ENCODE data around the gene AKR1E2. TPM values are rescaled to one million over a fixed set of nuclear protein-coding genes. Genes with fewer than 3 reads are reported as not detected.

The AKR1E2 gene
- total and polyA plus RNA-seq, 12 donors = 0.95 to 13.5 (median 3.6) TPM

GRCh38 chr10:4790045-4790444 lies 36.0 kb upstream of the AKR1E2 start:
- WGBS, 4 donors = 73 to 84% (median 80%) methylated on average over 3 of the region's 3 CpGs
- no peaks in the 10 kb centered on the region for H3K4me1 ChIP-seq (replicated peaks in 1 of 2)
- intact Hi-C loops (cut with DNase I) = no loop called here
- H3K27ac ChIP-seq = no peak overlapping the region
- no peaks in the 10 kb centered on the region for H3K9me3 ChIP-seq (replicated peaks in 1 of 3)
- H3K4me3 ChIP-seq = no peak overlapping the region
- H3K36me3 ChIP-seq (replicated peaks in 1 of 2) = no peaks in the 10 kb centered on the region
- no peaks in the 10 kb centered on the region for H3K27me3 ChIP-seq
- no peak for DNase-seq
- no peak for TF ChIP-seq CTCF (IDR thresholded peaks at IDR 0.05)
- TF ChIP-seq POLR2A (IDR thresholded peaks at IDR 0.05) = no peak

- TF ChIP-seq POLR2A (IDR thresholded peaks at IDR 0.05) = no peak
- no peak for TF ChIP-seq CTCF (IDR thresholded peaks at IDR 0.05)
These were observed 35.1 kb upstream of the AKR1E2 start for GRCh38 chr10:4790922-4791321.

GRCh38 chr10:4792381-4792780 lies 33.6 kb upstream of the AKR1E2 start:
- WGBS, 4 donors = 35 to 54% (median 47%) methylated on average over 1 of the region's 1 CpG
- intact Hi-C loops (cut with DNase I) = no loop called here
- H3K4me1 ChIP-seq (replicated peaks in 1 of 2) = no peaks in the 10 kb centered on the region

More at GRCh38 chr10:4790922-4791321, 35.1 kb upstream of the AKR1E2 start:
- Histone ChIP-seq H3K27me3 (no peaks in the 10 kb centered on the region), H3K4me1 (replicated peaks in 1 of 2) (no peaks in the 10 kb centered on the region), H3K36me3 (replicated peaks in 1 of 2) (no peaks in the 10 kb centered on the region), H3K27ac (no peak overlapping the region), H3K9me3 (replicated peaks in 1 of 3) (no peaks in the 10 kb centered on the region), H3K4me3 (no peak overlapping the region)
- intact Hi-C loops (cut with DNase I) = no loop called here
- WGBS, 4 donors = 49 to 66% (median 57%) methylated on average over 4 of the region's 4 CpGs
- DNase-seq = no peak

GRCh38 chr10:4801405-4801804 lies 24.6 kb upstream of the AKR1E2 start:
- Histone ChIP-seq H3K4me3 (no peak overlapping the region), H3K9me3 (replicated peaks in 1 of 3) (no peaks in the 10 kb centered on the region), H3K36me3 (replicated peaks in 1 of 2) (no peaks in the 10 kb centered on the region), H3K27me3 (no peaks in the 10 kb centered on the region), H3K4me1 (replicated peaks in 1 of 2) (no peaks in the 10 kb centered on the region), H3K27ac (no peak overlapping the region)
- intact Hi-C loops (cut with DNase I) = no loop called here
- WGBS, 4 donors = 74 to 81% (median 76%) methylated on average over 3 of the region's 3 CpGs
- TF ChIP-seq CTCF (IDR thresholded peaks at IDR 0.05) = no peak
- no peak for TF ChIP-seq POLR2A (IDR thresholded peaks at IDR 0.05)
- no peak for DNase-seq

More at GRCh38 chr10:4792381-4792780, 33.6 kb upstream of the AKR1E2 start:
- H3K9me3 ChIP-seq (replicated peaks in 1 of 3) = no peaks in the 10 kb centered on the region
- DNase-seq = no peak
- H3K4me3 ChIP-seq = no peak overlapping the region
- H3K27ac ChIP-seq = no peak overlapping the region
- TF ChIP-seq POLR2A (IDR thresholded peaks at IDR 0.05) = no peak
- H3K27me3 ChIP-seq = no peaks in the 10 kb centered on the region
- no peaks in the 10 kb centered on the region for H3K36me3 ChIP-seq (replicated peaks in 1 of 2)

- TF ChIP-seq CTCF (IDR thresholded peaks at IDR 0.05) (no peak), POLR2A (IDR thresholded peaks at IDR 0.05) (no peak)
- no peak for DNase-seq
- Histone ChIP-seq H3K4me3 (no peak overlapping the region), H3K4me1 (replicated peaks in 1 of 2) (no peaks in the 10 kb centered on the region), H3K27ac (no peak overlapping the region), H3K27me3 (no peaks in the 10 kb centered on the region), H3K36me3 (replicated peaks in 1 of 2) (no peaks in the 10 kb centered on the region), H3K9me3 (replicated peaks in 1 of 3) (no peaks in the 10 kb centered on the region)
- 77 to 84% (median 79%) methylated on average over 6 of the region's 6 CpGs for WGBS, 4 donors
- intact Hi-C loops (cut with DNase I) = no loop called here
These were observed 23.1 kb upstream of the AKR1E2 start for GRCh38 chr10:4802711-4803487.
